ENCODE measurements around the gene PERM1.

Gene PERM1

GRCh38 chr1:943545-944340 is 38.1 kb downstream of the PERM1 start:
- no peak for DNase-seq

- no peak for DNase-seq
Measured at GRCh38 chr1:942864-943533, 38.9 kb downstream of the PERM1 start.

GRCh38 chr1:942411-942821 is 39.5 kb downstream of the PERM1 start:
- DNase-seq = no peak

GRCh38 chr1:941588-942383 is 40.1 kb downstream of the PERM1 start:
- no peak for DNase-seq

GRCh38 chr1:941015-941587 is 40.8 kb downstream of the PERM1 start:
- DNase-seq = no peak

DNA sequence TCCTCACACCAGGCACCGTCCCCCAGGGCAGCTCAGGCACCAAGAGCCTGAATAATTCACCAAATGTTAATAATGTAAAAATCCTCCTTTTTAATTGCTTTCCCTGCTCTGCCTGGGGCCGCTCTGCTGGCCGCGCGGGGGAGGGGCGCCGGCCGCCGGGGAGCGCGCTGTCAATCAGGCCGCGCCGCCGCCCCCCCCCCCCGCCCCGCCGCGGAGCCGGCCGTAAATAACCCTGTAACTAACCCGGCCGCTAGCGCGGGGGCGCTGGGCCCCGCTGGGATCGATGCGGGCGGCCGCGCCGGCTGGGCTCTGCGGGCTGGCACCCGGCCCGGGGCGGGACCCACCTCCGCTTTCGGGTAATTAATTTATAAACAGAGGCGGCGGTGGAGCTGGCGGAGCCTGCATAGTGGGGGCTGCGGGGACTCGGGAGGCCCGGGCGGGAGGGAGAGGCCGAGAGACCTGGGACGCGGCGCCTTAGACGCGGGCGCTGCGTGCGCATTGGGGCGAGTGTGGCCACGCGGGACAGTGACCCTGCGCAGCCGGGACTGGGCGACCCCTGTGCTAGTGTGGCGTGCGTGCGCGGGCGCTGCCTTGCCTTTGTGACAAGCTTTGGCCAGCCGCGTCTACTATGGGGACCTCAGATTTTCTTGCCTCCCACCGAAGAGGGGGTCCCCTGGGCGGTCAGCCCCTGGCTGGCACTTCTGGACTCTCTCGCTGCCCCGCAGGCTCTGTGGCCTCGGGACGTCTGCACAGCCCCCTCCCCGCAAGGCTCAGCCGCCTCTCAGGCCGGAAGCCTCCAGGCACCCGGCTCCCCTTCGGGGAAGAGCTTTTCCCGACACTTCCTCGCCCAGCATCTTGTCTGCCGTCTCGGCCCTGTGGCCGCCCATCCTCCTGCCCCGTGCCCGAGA is 41.5 kb downstream of the PERM1 start:
- no peak for DNase-seq

DNA sequence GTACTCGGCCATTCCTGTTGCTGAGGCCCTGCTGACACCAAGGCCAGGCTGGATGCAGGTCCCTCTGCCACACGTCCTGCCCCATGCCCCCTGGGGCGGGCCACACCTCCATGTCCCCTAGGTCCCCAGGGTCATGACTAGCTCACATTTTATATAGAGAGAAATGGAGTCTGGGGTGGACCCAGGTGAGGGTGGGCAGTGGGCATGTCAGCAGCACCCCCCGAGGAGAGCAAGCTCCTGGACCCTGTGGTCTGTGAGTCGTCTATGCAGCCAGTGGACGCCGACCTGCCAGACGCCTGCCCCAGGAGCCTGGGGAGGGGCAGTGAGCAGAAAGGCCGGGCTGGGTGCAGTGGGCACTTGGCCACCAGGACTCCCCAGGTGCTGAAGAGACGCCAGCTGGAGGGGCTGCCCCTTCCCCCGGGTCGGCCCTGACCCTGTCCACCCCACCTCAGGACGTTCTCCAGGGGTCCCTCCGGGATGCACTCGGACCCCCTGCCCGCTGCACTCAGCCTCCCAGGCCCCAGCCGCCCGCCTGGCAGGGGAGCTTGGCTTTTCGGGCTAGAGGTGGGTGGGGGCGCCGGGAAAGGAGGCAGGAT is 42.3 kb downstream of the PERM1 start:
- no peak for DNase-seq

DNA sequence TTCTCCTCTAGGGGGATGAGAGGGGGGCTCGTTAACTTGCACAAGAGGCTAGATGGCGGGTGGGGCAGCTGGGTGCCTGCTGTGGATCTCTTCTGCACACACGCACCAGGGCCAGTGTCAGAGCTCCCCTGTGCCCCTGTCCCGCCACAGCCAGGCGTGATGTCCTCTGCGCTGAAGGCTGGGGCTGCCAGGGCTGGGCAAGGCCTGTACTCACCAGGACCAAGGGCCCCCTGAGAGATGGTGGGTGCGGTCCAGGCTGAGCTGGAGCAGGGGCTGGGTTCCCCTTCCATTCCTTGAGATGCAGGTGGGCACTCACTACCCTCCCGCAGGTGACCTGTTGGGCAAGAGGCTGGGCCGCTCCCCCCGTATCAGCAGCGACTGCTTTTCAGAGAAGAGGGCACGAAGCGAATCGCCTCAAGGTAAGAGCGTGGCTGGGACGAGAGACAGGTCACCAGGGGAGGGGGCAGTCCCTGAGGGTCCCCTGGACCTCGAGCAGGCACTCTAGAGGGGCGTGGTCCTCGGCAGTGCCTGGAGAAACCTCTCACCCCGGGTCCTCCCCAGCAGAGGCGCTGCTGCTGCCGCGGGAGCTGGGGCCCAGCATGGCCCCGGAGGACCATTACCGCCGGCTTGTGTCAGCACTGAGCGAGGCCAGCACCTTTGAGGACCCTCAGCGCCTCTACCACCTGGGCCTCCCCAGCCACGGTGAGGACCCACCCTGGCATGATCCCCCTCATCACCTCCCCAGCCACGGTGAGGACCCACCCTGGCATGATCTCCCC is 43.0 kb downstream of the PERM1 start:
- no peak for DNase-seq

DNA sequence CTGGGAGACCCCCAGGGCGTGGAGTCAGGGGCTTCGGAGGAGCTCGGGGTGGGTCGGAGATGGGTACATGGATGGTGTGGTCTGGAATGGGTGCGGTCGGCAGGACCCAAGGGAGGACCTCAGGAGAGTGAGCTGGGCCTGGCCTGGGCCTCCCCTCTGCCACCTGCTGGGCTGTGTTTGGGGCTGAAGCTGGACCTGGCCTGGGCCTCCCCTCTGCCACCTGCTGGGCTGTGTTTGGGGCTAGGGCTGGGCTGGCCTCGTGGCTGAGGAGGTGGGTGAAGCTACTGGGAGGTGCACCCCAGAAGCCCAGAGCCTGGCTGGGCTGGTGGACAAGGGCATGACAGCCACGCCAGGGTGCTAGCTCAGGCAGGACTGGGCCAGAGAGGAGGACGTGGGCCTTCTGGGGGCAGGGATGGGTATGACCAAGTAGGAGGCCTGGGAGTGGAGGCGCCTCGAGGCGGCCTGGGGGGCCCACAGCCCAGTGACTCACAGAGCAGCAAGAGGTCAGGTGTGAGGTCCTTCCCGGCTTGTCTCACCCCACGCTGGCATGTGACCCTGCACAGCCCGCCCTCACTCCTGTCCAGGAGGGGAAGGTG is 43.7 kb downstream of the PERM1 start:
- no peak for DNase-seq

DNA sequence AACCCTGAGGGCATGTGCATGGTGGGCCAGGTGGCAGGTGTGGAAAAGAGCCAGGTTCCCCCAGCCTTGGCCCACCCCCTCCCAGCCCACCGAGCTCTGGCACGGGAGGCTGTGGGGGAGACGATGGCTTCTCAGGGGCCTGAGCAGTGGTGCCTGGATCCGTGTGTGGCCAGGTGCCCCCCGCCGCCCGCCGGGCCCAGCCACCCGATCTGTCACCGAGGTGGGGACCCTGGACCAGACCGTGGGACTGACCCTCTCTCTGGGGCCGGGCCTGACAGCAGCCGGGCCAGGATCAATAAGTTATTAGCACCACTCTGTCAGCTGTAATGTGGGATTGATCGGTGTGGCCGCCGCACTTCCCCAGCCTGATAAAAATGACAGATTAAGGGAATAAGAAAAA is 44.4 kb downstream of the PERM1 start:
- DNase-seq = no peak

GRCh38 chr1:936348-937264 is 45.3 kb downstream of the PERM1 start:
- no peak for DNase-seq

DNA sequence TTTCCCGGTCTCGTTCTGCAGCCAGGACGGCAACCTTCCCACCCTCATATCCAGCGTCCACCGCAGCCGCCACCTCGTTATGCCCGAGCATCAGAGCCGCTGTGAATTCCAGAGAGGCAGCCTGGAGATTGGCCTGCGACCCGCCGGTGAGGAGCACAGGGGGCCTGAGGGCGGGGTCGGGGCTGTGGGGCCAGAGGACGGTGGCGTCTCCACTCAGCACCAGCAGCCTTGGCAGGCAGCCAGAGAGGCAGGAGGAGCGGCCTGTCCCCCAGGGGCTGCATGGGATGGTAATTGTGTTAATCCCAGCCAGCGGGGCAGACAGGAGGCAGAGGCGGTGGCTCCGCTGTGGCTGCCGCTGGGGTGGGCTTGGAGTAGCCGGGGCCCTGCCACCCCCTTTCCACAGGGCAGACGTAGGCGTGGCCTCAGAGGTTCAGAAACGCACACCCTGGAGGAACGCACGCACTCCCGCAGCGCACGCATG is 46.1 kb downstream of the PERM1 start:
- DNase-seq = no peak

- DNase-seq = no peak
Measured at GRCh38 chr1:934991-935750, 46.7 kb downstream of the PERM1 start.

- DNase-seq = no peak
Measured at GRCh38 chr1:933603-933940, 48.3 kb downstream of the PERM1 start.

GRCh38 chr1:932776-933602 is 48.9 kb downstream of the PERM1 start:
- DNase-seq = no peak

- DNase-seq = no peak
Measured at GRCh38 chr1:932173-932510, 49.8 kb downstream of the PERM1 start.

DNA sequence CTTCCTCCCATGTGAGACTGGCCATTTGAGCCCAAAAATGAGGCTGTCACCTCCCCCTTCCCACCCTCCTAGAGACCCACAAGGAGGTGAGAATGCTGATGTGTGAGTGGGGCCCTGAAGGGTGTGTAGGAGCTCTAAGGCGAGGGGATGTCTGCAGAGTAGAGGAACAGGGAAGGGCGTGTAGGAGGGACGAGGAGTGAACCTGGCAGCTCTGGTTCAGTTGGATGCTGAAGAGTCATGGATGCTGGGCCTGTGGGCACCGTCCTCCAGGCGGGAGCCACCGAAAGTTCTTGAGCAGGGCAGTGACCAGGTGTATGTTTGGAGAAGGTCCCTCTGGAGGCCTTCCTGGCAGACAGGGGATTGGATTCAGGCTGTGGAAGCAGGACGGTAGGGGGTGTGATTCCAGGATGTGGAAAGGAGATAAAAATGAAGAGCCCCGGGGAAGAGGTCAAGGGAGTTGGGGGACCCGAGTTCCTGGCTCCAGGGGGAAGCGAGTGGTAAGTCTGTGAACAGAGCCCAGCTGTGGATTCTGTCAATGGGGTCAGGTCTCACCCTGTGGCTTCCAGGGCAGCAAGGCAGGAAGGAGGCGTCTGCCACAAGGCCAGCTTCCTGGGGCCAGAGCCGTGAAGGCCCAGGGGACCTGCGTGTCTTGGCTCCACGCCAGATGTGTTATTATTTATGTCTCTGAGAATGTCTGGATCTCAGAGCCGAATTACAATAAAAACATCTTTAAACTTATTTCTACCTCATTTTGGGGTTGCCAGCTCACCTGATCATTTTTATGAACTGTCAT is 50.3 kb downstream of the PERM1 start:
- no peak for DNase-seq

Measured in activated CD4-positive, alpha-beta T cell treated with anti-CD3 and anti-CD28 coated beads, Interleukin-2, amount 50 U/mL, for 1 hour (primary cell).